Transverse colon (tissue), 3 donors: ENCODE data around the gene TAOK2.

ENCODE experiments used
- CTCF ChIP-seq, 5 experiments: fragments of 200-600 bp in 3 of 5; fragments of 450-650 bp in 2 of 5; sonication (generic) in 3 of 5; IDR thresholded peaks; 1 replicate in 2 of 5; 2 replicates in 3 of 5; pipeline ENCODE4 v1.5.1; 2016 to 2017; ENCODE audit warnings: antibody characterized with exemption in 5 of 5, inconsistent platforms in 3 of 5, mild to moderate bottlenecking in 2 of 5, moderate library complexity in 1 of 5
- POLR2A ChIP-seq: fragments of 450-650 bp; IDR thresholded peaks from one replicate; pipeline ENCODE4 v1.6.1; 2016; ENCODE audit warnings: antibody characterized with exemption, mild to moderate bottlenecking, moderate library complexity

- TF ChIP-seq CTCF (IDR thresholded peaks at IDR 0.05) (no peak), POLR2A (no peak)
Measured at GRCh38 chr16:29975134-29975538, 1.5 kb downstream of the TAOK2 start.
